Measurements from ENCODE around the gene TRIO. TPM values are rescaled to one million over a fixed set of nuclear protein-coding genes. Genes with fewer than 3 reads are reported as not detected.

The TRIO gene
- total RNA-seq, 1 donor from 2014 or later, result 163 TPM

DNA sequence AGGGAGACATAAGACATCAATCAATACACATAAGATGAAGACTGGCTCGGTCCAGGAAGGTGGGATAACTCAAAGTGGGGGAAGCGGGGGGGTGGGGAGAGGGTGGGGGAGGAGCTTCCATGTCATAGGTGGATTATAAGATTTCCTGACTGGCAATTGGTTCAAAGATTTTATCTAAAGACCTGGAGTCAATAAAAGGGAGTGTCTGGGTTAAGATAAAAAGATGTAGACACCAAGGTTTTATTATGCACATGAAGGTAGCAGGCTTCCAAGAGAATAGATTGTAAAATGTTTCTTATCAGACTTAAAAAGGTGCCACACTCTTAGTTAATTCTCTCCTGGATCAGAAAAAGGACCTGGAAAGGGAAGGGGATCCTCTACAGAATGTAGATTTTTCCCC lies 412.9 kb downstream of the TRIO start:
- peaks cover 16% of the 10 kb centered on the region for H3K4me1 Mint-ChIP-seq (ENCODE audit: low read depth)
- H3K4me3 Mint-ChIP-seq (ENCODE audit: low read depth), result no peak overlapping the region
- no peak overlapping the region for H3K27ac Mint-ChIP-seq
- no peak for DNase-seq (ENCODE audit: low spot score, unreplicated experiment)
- TF ChIP-seq, protein P1, sequence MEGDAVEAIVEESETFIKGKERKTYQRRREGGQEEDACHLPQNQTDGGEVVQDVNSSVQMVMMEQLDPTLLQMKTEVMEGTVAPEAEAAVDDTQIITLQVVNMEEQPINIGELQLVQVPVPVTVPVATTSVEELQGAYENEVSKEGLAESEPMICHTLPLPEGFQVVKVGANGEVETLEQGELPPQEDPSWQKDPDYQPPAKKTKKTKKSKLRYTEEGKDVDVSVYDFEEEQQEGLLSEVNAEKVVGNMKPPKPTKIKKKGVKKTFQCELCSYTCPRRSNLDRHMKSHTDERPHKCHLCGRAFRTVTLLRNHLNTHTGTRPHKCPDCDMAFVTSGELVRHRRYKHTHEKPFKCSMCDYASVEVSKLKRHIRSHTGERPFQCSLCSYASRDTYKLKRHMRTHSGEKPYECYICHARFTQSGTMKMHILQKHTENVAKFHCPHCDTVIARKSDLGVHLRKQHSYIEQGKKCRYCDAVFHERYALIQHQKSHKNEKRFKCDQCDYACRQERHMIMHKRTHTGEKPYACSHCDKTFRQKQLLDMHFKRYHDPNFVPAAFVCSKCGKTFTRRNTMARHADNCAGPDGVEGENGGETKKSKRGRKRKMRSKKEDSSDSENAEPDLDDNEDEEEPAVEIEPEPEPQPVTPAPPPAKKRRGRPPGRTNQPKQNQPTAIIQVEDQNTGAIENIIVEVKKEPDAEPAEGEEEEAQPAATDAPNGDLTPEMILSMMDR (IDR thresholded peaks at IDR 0.05; ENCODE audit: unreplicated experiment), result no peak
- no peaks in the 10 kb centered on the region for H3K27me3 Mint-ChIP-seq
- H3K9me3 Mint-ChIP-seq (ENCODE audit: low read depth), result no peaks in the 10 kb centered on the region
- no peaks in the 10 kb centered on the region for H3K36me3 Mint-ChIP-seq (ENCODE audit: insufficient read depth)

DNA sequence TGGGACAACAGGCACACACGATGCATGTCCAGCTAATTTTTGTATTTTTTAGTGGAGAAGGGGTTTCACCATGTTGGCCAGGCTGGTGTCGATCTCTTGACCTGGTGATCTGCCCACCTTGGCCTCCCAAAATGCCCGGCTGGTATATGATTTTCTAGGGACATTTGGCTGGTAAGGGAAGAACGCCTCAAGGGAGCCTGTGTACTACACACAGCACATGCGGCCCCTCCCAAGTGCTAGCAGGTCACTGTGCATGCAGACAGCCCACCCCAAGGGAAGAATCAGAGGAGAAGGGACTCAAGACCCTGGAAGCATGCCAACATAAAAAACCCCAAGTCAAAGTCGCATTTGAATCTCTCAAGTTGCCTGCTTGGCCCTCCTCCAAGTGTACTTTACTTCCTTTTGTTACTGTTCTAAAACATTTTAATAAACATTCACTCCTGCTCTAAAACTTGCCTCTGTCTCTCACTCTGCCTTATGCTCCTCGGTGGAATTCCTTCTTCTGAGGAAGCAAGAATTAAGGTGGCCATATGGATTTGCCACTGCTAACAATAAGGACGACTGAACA lies 414.1 kb downstream of the TRIO start:
- Mint-ChIP-seq H3K9me3 (ENCODE audit: low read depth) (no peaks in the 10 kb centered on the region), H3K27me3 (no peaks in the 10 kb centered on the region), H3K4me1 (ENCODE audit: low read depth) (peaks cover 16% of the 10 kb centered on the region), H3K36me3 (ENCODE audit: insufficient read depth) (no peaks in the 10 kb centered on the region), H3K4me3 (ENCODE audit: low read depth) (no peak overlapping the region), H3K27ac (no peak overlapping the region)
- TF ChIP-seq, protein P1 (IDR thresholded peaks at IDR 0.05; ENCODE audit: unreplicated experiment), result no peak
- DNase-seq (ENCODE audit: low spot score, unreplicated experiment), result no peak

DNA sequence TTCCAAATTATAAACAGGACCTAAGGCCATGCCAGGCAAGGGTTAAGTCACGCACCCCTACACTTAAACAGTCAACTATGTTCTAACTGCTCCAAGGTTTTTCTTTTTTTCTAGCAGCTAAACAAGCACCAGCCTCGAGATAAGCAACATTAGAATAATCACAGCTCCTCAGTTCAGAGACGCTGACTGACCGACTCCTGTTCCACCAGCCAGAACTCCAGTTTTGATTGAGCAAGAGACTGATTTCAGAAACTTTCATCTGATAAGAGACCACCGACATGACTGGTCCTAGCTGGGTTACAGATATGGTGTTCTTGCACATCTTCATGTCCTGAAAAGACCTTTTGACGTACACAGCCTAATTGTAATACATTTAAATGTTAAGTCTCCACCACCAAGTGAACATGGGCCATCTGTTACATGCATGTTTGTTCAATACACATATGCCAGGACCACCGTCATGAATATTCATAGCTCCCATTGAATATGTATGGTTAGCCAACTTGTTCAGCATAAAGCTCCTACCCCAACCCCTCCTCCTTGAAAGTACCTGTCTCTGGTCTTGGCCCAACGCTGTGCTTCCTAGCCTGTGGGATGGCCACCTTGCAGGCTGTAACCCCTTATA lies 414.8 kb downstream of the TRIO start:
- H3K9me3 Mint-ChIP-seq (ENCODE audit: low read depth), result no peaks in the 10 kb centered on the region
- H3K27ac Mint-ChIP-seq, result no peak overlapping the region
- H3K4me1 Mint-ChIP-seq (ENCODE audit: low read depth), result peaks cover 16% of the 10 kb centered on the region
- no peaks in the 10 kb centered on the region for H3K27me3 Mint-ChIP-seq
- H3K4me3 Mint-ChIP-seq (ENCODE audit: low read depth), result no peak overlapping the region
- no peaks in the 10 kb centered on the region for H3K36me3 Mint-ChIP-seq (ENCODE audit: insufficient read depth)
- TF ChIP-seq, protein P1 (IDR thresholded peaks at IDR 0.05; ENCODE audit: unreplicated experiment), result no peak
- no peak for DNase-seq (ENCODE audit: low spot score, unreplicated experiment)

Other genes with a start within 250 kb of the TRIO start
- gene DNAH5, start 198.7 kb upstream of the TRIO start, total RNA-seq, result 1.4 TPM in 2 replicates

All from progenitor cell of endocrine pancreas (in vitro differentiated cells).